OCI-LY7 (cell line): Measurements from ENCODE around the gene CLSTN2.

Experiments used
- EZH2phosphoT487 ChIP-seq: fragments of 200-600 bp; sonication (generic); IDR thresholded peaks from 2 replicates; pipeline ENCODE4 v1.6.1; 2018; ENCODE audit warnings: low read depth, borderline replicate concordance, mild to moderate bottlenecking, mixed run types, antibody characterized with exemption, low read length, moderate library complexity, mixed read lengths
- TF ChIP-seq, protein P1 (sequence below): fragments of 200-600 bp; sonication (generic); conservative IDR thresholded peaks from 2 replicates; pipeline ENCODE4 v1.5.1; 2014; ENCODE audit warnings: mild to moderate bottlenecking, antibody characterized with exemption, low read length, moderate library complexity, mixed read lengths

DNA sequence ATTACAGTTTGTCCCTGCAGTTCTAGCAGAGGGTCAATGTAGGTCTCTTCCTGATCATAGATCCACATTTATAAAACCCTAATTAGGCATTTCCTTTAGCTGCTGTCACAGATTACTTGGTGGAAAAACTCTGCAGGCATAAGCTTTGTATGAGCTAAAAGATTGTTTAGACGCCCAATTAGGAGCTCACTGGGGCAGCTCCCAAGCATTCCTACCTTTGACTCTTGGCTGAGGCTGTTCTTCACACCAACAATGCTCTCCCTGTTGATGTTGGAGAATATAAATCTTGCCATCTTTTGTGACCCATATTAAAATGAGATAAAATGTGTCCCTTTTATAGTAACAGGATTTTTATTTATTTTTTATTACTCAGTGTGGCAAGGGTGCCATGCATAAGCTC, 594.6 kb downstream of the CLSTN2 start:
- TF ChIP-seq, protein P1, sequence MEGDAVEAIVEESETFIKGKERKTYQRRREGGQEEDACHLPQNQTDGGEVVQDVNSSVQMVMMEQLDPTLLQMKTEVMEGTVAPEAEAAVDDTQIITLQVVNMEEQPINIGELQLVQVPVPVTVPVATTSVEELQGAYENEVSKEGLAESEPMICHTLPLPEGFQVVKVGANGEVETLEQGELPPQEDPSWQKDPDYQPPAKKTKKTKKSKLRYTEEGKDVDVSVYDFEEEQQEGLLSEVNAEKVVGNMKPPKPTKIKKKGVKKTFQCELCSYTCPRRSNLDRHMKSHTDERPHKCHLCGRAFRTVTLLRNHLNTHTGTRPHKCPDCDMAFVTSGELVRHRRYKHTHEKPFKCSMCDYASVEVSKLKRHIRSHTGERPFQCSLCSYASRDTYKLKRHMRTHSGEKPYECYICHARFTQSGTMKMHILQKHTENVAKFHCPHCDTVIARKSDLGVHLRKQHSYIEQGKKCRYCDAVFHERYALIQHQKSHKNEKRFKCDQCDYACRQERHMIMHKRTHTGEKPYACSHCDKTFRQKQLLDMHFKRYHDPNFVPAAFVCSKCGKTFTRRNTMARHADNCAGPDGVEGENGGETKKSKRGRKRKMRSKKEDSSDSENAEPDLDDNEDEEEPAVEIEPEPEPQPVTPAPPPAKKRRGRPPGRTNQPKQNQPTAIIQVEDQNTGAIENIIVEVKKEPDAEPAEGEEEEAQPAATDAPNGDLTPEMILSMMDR = no peak
- no peak for TF ChIP-seq EZH2phosphoT487
